Measurements from ENCODE around the gene CYP3A5.

- TF ChIP-seq CTCF (IDR thresholded peaks at IDR 0.05) (no peak), ZFX (IDR thresholded peaks at IDR 0.05; ENCODE audit: borderline replicate concordance) (no peak)
Observed at GRCh38 chr7:99652671-99653070, 27.1 kb downstream of the CYP3A5 start.

Data from 22Rv1 (cell line).